A549 (cell line): ENCODE data around the gene CDH11. TPM values are rescaled to one million over a fixed set of nuclear protein-coding genes. Genes with fewer than 3 reads are reported as not detected.

Experiments used
- ATAC-seq, 2 experiments: fragments of 200-7000 bp in 1 of 2; fragments of >200 bp in 1 of 2; cut with Nextera tagmentation in 1 of 2; cut with Tn5 transposase in 1 of 2; 3 replicates each; pipeline versions ENCODE4 v1.8.0 to v1.9.1; 2018 to 2020; ENCODE audit warnings: mild to moderate bottlenecking in 1 of 2, moderate library complexity in 1 of 2
- CTCF ChIA-PET: fragments of 300-600 bp; sonication (Branson Sonifier 250); formaldehyde crosslinking; extraction: SDS; loops from one replicate; lab custom pipeline; 2021; ENCODE audit warnings: antibody characterized with exemption, inconsistent platforms; lab: Yijun Ruan, JAX
- POLR2A ChIA-PET: fragments of 350-600 bp; formaldehyde crosslinking; extraction: SDS; loops from one replicate; lab custom pipeline; 2021; ENCODE audit warnings: antibody characterized with exemption, inconsistent platforms; lab: Yijun Ruan, JAX
- DNase-seq, 2 experiments: peaks; one replicate each; pipeline versions ENCODE4 v3.0.0 to v3.0.0-alpha.2; 2011 to 2016; ENCODE audit warnings: low read depth in 1 of 2, low spot score in 1 of 2
- FAIRE-seq: peaks from 2 replicates; lab custom pipeline; 2011; peaks lifted over from hg19 to GRCh38; lab: Jason Lieb, UNC
- H3K27ac ChIP-seq, 2 experiments: fragments of >200 bp; sonication (Bioruptor Twin); formaldehyde crosslinking; 3 replicates each; pipeline ENCODE4 v1.5.1; 2016 to 2017
- H3K4me1 ChIP-seq: fragments of >200 bp; sonication (Bioruptor Twin); formaldehyde crosslinking; 3 replicates; pipeline ENCODE4 v1.6.1; 2016
- H3K4me2 ChIP-seq: fragments of >200 bp; sonication (Bioruptor Twin); formaldehyde crosslinking; 3 replicates; pipeline ENCODE4 v1.6.1; 2016
- H3K4me3 ChIP-seq: fragments of >200 bp; sonication (Bioruptor Twin); formaldehyde crosslinking; 3 replicates; pipeline ENCODE4 v1.5.1; 2016
- H3K9me3 ChIP-seq: fragments of >200 bp; sonication (Bioruptor Twin); formaldehyde crosslinking; 3 replicates; pipeline ENCODE4 v1.6.1; 2016
- CBX8 ChIP-seq: fragments of 200-600 bp; sonication (generic); IDR thresholded peaks from 2 replicates; pipeline ENCODE4 v1.6.1; 2016
- CEBPB ChIP-seq, 2 experiments: fragments of >200 bp in 1 of 2; sonication (Bioruptor Twin) in 1 of 2; formaldehyde crosslinking in 1 of 2; IDR thresholded peaks; 2 replicates each; pipeline ENCODE4 v1.6.1; 2012 to 2016
- E2F6 ChIP-seq: IDR thresholded peaks from 2 replicates; pipeline ENCODE4 v1.6.1; 2012; ENCODE audit warnings: low read depth, borderline replicate concordance
- EHF ChIP-seq: fragments of 250-450 bp; sonication (Bioruptor Pico); IDR thresholded peaks from 2 replicates; pipeline ENCODE4 v1.5.0; 2020; ENCODE audit warnings: mild to moderate bottlenecking
- FOXS1 ChIP-seq: fragments of 250-450 bp; sonication (Bioruptor Pico); IDR thresholded peaks from 2 replicates; pipeline ENCODE4 v1.5.0; 2020; ENCODE audit warnings: mild to moderate bottlenecking, moderate library complexity
- GATA3 ChIP-seq: IDR thresholded peaks from 2 replicates; pipeline ENCODE4 v1.6.1; 2012; ENCODE audit warnings: borderline replicate concordance
- HEYL ChIP-seq: fragments of 250-450 bp; sonication (Bioruptor Pico); IDR thresholded peaks from 2 replicates; pipeline ENCODE4 v1.8.0; 2021; ENCODE audit warnings: mild to moderate bottlenecking, moderate library complexity
- HOXA7 ChIP-seq: fragments of 250-450 bp; sonication (Bioruptor Pico); IDR thresholded peaks from 2 replicates; pipeline ENCODE4 v1.5.0; 2020; ENCODE audit warnings: mild to moderate bottlenecking, moderate library complexity
- HOXB13 ChIP-seq: fragments of 250-450 bp; sonication (Bioruptor Pico); IDR thresholded peaks from 2 replicates; pipeline ENCODE4 v1.5.0; 2020; ENCODE audit warnings: low read depth, mild to moderate bottlenecking, moderate library complexity
- HOXB5 ChIP-seq: fragments of 250-450 bp; sonication (Bioruptor Pico); IDR thresholded peaks from 2 replicates; pipeline ENCODE4 v1.5.0; 2020; ENCODE audit warnings: mild to moderate bottlenecking, moderate library complexity
- JUNB ChIP-seq: fragments of >200 bp; sonication (Bioruptor Twin); formaldehyde crosslinking; IDR thresholded peaks from 2 replicates; pipeline ENCODE4 v1.6.1; 2016
- KDM5A ChIP-seq: fragments of 200-600 bp; sonication (generic); IDR thresholded peaks from 2 replicates; pipeline ENCODE4 v1.6.1; 2016; ENCODE audit warnings: antibody characterized with exemption, mild to moderate bottlenecking
- MAFK ChIP-seq: fragments of 450-650 bp; IDR thresholded peaks from 2 replicates; pipeline ENCODE4 v1.6.1; 2014; ENCODE audit not compliant: partially characterized antibody
- MAX ChIP-seq: IDR thresholded peaks from 2 replicates; pipeline ENCODE4 v1.6.1; 2012
- MAZ ChIP-seq: fragments of 150-350 bp; IDR thresholded peaks from 2 replicates; pipeline ENCODE4 v1.6.1; 2014; ENCODE audit warnings: antibody characterized with exemption, low read depth, low read length, borderline replicate concordance
- NPAS2 ChIP-seq: fragments of 250-450 bp; sonication (Bioruptor Pico); IDR thresholded peaks from 2 replicates; pipeline ENCODE4 v1.8.0; 2022; ENCODE audit warnings: mild to moderate bottlenecking, moderate library complexity, borderline replicate concordance
- PBX3 ChIP-seq: IDR thresholded peaks from 2 replicates; pipeline ENCODE4 v1.6.1; 2012
- POLR2A ChIP-seq: IDR thresholded peaks from 2 replicates; pipeline ENCODE4 v1.6.1; 2012; ENCODE audit warnings: mild to moderate bottlenecking, low read length
- RAD21 ChIP-seq, 2 experiments: fragments of >200 bp in 1 of 2; sonication (Bioruptor Twin) in 1 of 2; formaldehyde crosslinking in 1 of 2; IDR thresholded peaks in 1 of 2; conservative IDR thresholded peaks in 1 of 2; 2 replicates in 1 of 2; 3 replicates in 1 of 2; pipeline ENCODE4 v1.6.1; 2012 to 2018; ENCODE audit warnings: inconsistent platforms in 1 of 2
- RCOR1 ChIP-seq: fragments of 150-350 bp; IDR thresholded peaks from 2 replicates; pipeline ENCODE4 v1.6.1; 2014; ENCODE audit warnings: antibody characterized with exemption, low read length, low read depth
- RFX5 ChIP-seq: fragments of 450-650 bp; IDR thresholded peaks from 2 replicates; pipeline ENCODE4 v1.7.1; 2014; ENCODE audit warnings: antibody characterized with exemption, mild to moderate bottlenecking, moderate library complexity
- SREBF2 ChIP-seq: fragments of 450-650 bp; IDR thresholded peaks from 2 replicates; pipeline ENCODE4 v1.6.1; 2014; ENCODE audit warnings: mild to moderate bottlenecking, moderate library complexity
- TP53 ChIP-seq: fragments of 250-450 bp; sonication (Bioruptor Pico); IDR thresholded peaks from 2 replicates; pipeline ENCODE4 v1.5.0; 2021; ENCODE audit warnings: mild to moderate bottlenecking, moderate library complexity
- ZNF302 ChIP-seq: fragments of 250-450 bp; sonication (Bioruptor Pico); IDR thresholded peaks from 2 replicates; pipeline ENCODE4 v1.9.0; 2021; ENCODE audit warnings: inconsistent platforms, mild to moderate bottlenecking, moderate library complexity
- ZSCAN20 ChIP-seq: fragments of 250-450 bp; sonication (Bioruptor Pico); IDR thresholded peaks from 2 replicates; pipeline ENCODE4 v1.8.0; 2022; ENCODE audit warnings: mild to moderate bottlenecking, moderate library complexity
- WGBS: methylation state at CpG from one replicate; pipeline ENCODE4 v1.1.6; 2017; ENCODE audit errors: missing lambda C conversion rate; 5-methylcytosine and 5-hydroxymethylcytosine counted together
- polyA plus RNA-seq, 4 experiments: library from polyadenylated mRNA; depleted of rRNA in 3 of 4; stranded (reverse); fragments of >200 nt; fragmentation: RNase III in 1 of 4; extraction: RNeasy Plus Mini Kit Qiagen cat#74134 plus additional on column Dnase treatment in 1 of 4; gene quantifications; 2 replicates in 3 of 4; 3 replicates in 1 of 4; pipeline ENCODE4 v1.2.3, GENCODE V29; 2011 to 2017

Gene CDH11
- polyA plus RNA-seq, 2 of the 4 experiments (the other 2 are of a cell fraction), result 0.72 to 1.1 TPM

- ChIA-PET POLR2A (no interaction called here), CTCF (no interaction called here)
- 0% methylated on average over 3 of the region's 3 CpGs for WGBS
These were observed 20.4 kb upstream of the CDH11 start for GRCh38 chr16:65142276-65142675.

GRCh38 chr16:65136681-65137080 lies 14.8 kb upstream of the CDH11 start:
- DNase-seq, result no peak
- ChIA-PET POLR2A (no interaction called here), CTCF (no interaction called here)
- no peak overlapping the region for H3K4me3 ChIP-seq
- H3K9me3 ChIP-seq, result no peaks in the 10 kb centered on the region
- ATAC-seq, result no peak
- no peak for FAIRE-seq
- TF ChIP-seq ZNF302 (CRISPR knock-in tag) (no peak), SREBF2 (no peak), HOXB13 (CRISPR knock-in tag) (no peak), MAFK (no peak), POLR2A (no peak), E2F6 (no peak), HOXA7 (CRISPR knock-in tag) (no peak), JUNB (no peak), HOXB5 (CRISPR knock-in tag) (no peak), RCOR1 (no peak), RAD21 (conservative IDR thresholded peaks at IDR 0.05 in 1 of 2, IDR thresholded peaks at IDR 0.05 in 1 of 2) (no peak), NPAS2 (CRISPR knock-in tag) (no peak), EHF (CRISPR knock-in tag) (no peak)
- no peak overlapping the region for H3K4me2 ChIP-seq
- 19% methylated on average over 2 of the region's 2 CpGs for WGBS
- H3K4me1 ChIP-seq, result no peaks in the 10 kb centered on the region
- H3K27ac ChIP-seq, result no peak overlapping the region

More at GRCh38 chr16:65142276-65142675, 20.4 kb upstream of the CDH11 start:
- no peak overlapping the region for H3K4me2 ChIP-seq
- DNase-seq, result no peak
- no peak for TF ChIP-seq CBX8
- no peak for TF ChIP-seq MAX
- TF ChIP-seq KDM5A, result no peak
- no peak for TF ChIP-seq POLR2A
- no peak for TF ChIP-seq PBX3
- TF ChIP-seq FOXS1 (CRISPR knock-in tag), result no peak
- H3K9me3 ChIP-seq, result no peaks in the 10 kb centered on the region
- FAIRE-seq, result no peak
- no peak overlapping the region for H3K4me3 ChIP-seq
- H3K4me1 ChIP-seq, result no peaks in the 10 kb centered on the region
- no peak for ATAC-seq
- no peak overlapping the region for H3K27ac ChIP-seq

GRCh38 chr16:65126845-65127624 lies 5.2 kb upstream of the CDH11 start:
- no peaks in the 10 kb centered on the region for H3K9me3 ChIP-seq
- no peak for DNase-seq
- ChIA-PET CTCF (interaction anchor here (1.5 kb wide), 1 partner anchor 10 kb away, joined by 7 read pairs; no protein-coding TSS in a partner anchor), POLR2A (no interaction called here)
- no peak for FAIRE-seq
- no peak for TF ChIP-seq HOXA7 (CRISPR knock-in tag)
- no peak overlapping the region for H3K4me3 ChIP-seq
- WGBS, result 57% methylated on average over 6 of the region's 6 CpGs
- H3K4me1 ChIP-seq, result peaks cover 17% of the 10 kb centered on the region; the same call in 2 of the 3 replicates
- no peak overlapping the region for H3K4me2 ChIP-seq
- ATAC-seq, result no peak
- no peak overlapping the region for H3K27ac ChIP-seq

- POLR2A ChIA-PET, result interaction anchor here (0.7 kb wide), 1 partner anchor 1509 kb away, joined by 6 read pairs; no protein-coding TSS in a partner anchor
- Histone ChIP-seq H3K4me1 (peaks cover 17% of the 10 kb centered on the region; the same call in 2 of the 3 replicates), H3K4me3 (no peak overlapping the region), H3K4me2 (peak overlapping the region; percentile 32; the same call in 2 of the 3 replicates), H3K9me3 (no peaks in the 10 kb centered on the region), H3K27ac (0 out of 6 replicates have a peak overlapping the region, but pooled peaks of 1 of the 2 experiments have one; percentile 28)
- FAIRE-seq, result no peak
- no peak for TF ChIP-seq ZSCAN20 (CRISPR knock-in tag)
- TF ChIP-seq HEYL, result no peak
- TF ChIP-seq CEBPB (IDR thresholded peaks at IDR 0.05), result no peak
- no peak for TF ChIP-seq TP53 (CRISPR knock-in tag)
- TF ChIP-seq MAZ, result no peak
- TF ChIP-seq RFX5, result no peak
- no peak for TF ChIP-seq GATA3
- TF ChIP-seq HOXB13 (CRISPR knock-in tag), result no peak
- peak in 1 of 2 experiments; percentile 29 for DNase-seq
- WGBS, result 20% methylated on average over 5 of the region's 5 CpGs
- CTCF ChIA-PET, result interaction anchor here (0.6 to 1.5 kb wide), 2 partner anchors 8 to 30 kb away, joined by 3 to 7 read pairs; no protein-coding TSS in a partner anchor
- peak in 1 of 2 experiments; percentile 18; a peak in 1 of 6 replicates for ATAC-seq
These were observed 4.0 kb upstream of the CDH11 start for GRCh38 chr16:65125871-65126270.
